COLO668 (cell line): Measurements from ENCODE around the gene STRAP.
"Not testable (repeated sequence)": the region's sequence is repeated elsewhere in the genome, so short reads cannot be mapped to it uniquely, and the experiment has no call there.

Experiments used
- DNase-seq: peaks from one replicate; lab custom pipeline; 2025; ENCODE audit not compliant: unreplicated experiment; lab: John Stamatoyannopoulos, UW

Gene STRAP

GRCh38 chr12:15868186-15868585 is 14.0 kb upstream of the STRAP start:
- DNase-seq: no peak

- no peak for DNase-seq
Observed at GRCh38 chr12:15873556-15873955, 8.6 kb upstream of the STRAP start.

GRCh38 chr12:15874556-15875145 is 7.5 kb upstream of the STRAP start:
- not testable (repeated sequence) for DNase-seq

GRCh38 chr12:15875863-15876262 is 6.3 kb upstream of the STRAP start:
- DNase-seq: no peak

- DNase-seq: no peak
Observed at GRCh38 chr12:15879413-15879812, 2.8 kb upstream of the STRAP start.

- no peak for DNase-seq
Observed at GRCh38 chr12:15880721-15881120, 1.5 kb upstream of the STRAP start.

- DNase-seq: no peak
Observed at GRCh38 chr12:15883536-15883935, 1.3 kb downstream of the STRAP start.

- DNase-seq: no peak
Observed at GRCh38 chr12:15886372-15887042, 4.3 kb downstream of the STRAP start.

- DNase-seq: no peak
Observed at GRCh38 chr12:15887043-15887817, 5.0 kb downstream of the STRAP start.

- no peak for DNase-seq
Observed at GRCh38 chr12:15892645-15893259, 10.6 kb downstream of the STRAP start.

- no peak for DNase-seq
Observed at GRCh38 chr12:15893260-15893659, 11.1 kb downstream of the STRAP start.

GRCh38 chr12:15896867-15897266 is 14.7 kb downstream of the STRAP start:
- no peak for DNase-seq

- no peak for DNase-seq
Observed at GRCh38 chr12:15897433-15897832, 15.2 kb downstream of the STRAP start.

- no peak for DNase-seq
Observed at GRCh38 chr12:15899282-15899870, 17.2 kb downstream of the STRAP start.

GRCh38 chr12:15904378-15904920 is 22.3 kb downstream of the STRAP start:
- no peak for DNase-seq

- no peak for DNase-seq
Observed at GRCh38 chr12:15910468-15910863, 28.3 kb downstream of the STRAP start.

- DNase-seq: peak; percentile 85
Observed at GRCh38 chr12:15910864-15911721, 28.9 kb downstream of the STRAP start, which contains the start of gene DERA. DERA (plus strand) TSS chr12:15911332; CDS start chr12:15911384, 52 bp downstream.

GRCh38 chr12:15911931-15912330 is 29.7 kb downstream of the STRAP start:
- not testable (repeated sequence) for DNase-seq

- not testable (repeated sequence) for DNase-seq
Observed at GRCh38 chr12:15914131-15914530, 31.9 kb downstream of the STRAP start.

GRCh38 chr12:15918066-15918465 is 35.9 kb downstream of the STRAP start:
- no peak for DNase-seq
